Measurements from ENCODE around the gene HASPIN. TPM values are rescaled to one million over a fixed set of nuclear protein-coding genes. Genes with fewer than 3 reads are reported as not detected.

Gene HASPIN
- total RNA-seq, 1 experiment from 2014 or later = 6.4 TPM

DNA sequence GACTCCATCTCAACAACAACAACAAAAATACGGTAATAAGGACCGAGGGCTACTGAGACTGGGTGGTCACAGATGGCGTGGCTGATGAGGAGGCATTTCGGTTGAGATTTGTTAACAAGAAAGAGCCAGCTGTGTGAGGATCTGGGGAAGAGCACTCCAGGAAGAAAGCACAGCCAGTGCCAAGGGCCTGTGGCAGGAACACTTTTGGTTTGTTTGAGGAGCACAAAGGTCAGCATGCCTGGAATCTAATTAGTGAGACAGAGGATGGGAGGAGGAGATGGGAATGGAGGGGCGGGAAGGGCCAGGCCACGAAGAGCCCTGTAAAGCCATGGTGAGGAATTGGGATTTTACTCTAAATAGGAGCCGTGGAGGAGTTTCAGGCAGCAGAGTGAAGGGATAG lies 24.9 kb downstream of the HASPIN start:
- POLR2A ChIA-PET = no interaction called here
- Mint-ChIP-seq H3K4me1 (ENCODE audit: insufficient read depth, unreplicated experiment) (no peaks in the 10 kb centered on the region), H3K27me3 (ENCODE audit: insufficient read depth, unreplicated experiment) (peaks cover 27% of the 10 kb centered on the region), H3K9me3 (ENCODE audit: unreplicated experiment) (no peaks in the 10 kb centered on the region), H3K4me3 (ENCODE audit: unreplicated experiment) (no peak overlapping the region), H3K36me3 (ENCODE audit: insufficient read depth, unreplicated experiment) (no peaks in the 10 kb centered on the region), H3K27ac (ENCODE audit: low read depth, unreplicated experiment) (no peak overlapping the region)
- no peak for TF ChIP-seq CTCF (IDR thresholded peaks at IDR 0.05; ENCODE audit: unreplicated experiment)
- CTCF ChIA-PET = no interaction called here
- no peak for DNase-seq (ENCODE audit: unreplicated experiment)
- BruUV-seq (replicated peaks) = no TSS peak
- intact Hi-C loops (cut with micrococcal nuclease) = no loop called here

DNA sequence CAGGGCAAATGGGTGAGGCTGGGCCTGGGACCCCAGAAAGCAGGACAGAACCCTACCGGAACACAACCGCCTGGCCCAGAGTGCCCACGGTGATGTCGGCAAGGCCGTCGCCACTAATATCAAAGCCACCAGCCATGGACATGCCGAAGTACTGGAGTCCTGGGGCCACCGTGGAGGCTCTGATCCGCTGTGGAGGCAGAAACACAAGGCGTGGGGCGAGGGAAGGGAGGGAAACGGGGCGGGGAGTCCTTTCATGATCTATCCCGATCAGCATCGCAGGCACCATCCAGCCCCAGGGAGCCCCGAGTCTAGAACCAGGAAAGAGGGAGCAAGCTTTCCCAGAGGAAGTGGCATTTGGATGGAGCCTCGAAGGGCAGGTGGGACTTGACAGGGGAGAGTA lies 26.6 kb downstream of the HASPIN start:
- Mint-ChIP-seq H3K4me1 (ENCODE audit: insufficient read depth, unreplicated experiment) (no peaks in the 10 kb centered on the region), H3K9me3 (ENCODE audit: unreplicated experiment) (no peaks in the 10 kb centered on the region), H3K4me3 (ENCODE audit: unreplicated experiment) (no peak overlapping the region), H3K27me3 (ENCODE audit: insufficient read depth, unreplicated experiment) (peaks cover 27% of the 10 kb centered on the region), H3K36me3 (ENCODE audit: insufficient read depth, unreplicated experiment) (no peaks in the 10 kb centered on the region), H3K27ac (ENCODE audit: low read depth, unreplicated experiment) (no peak overlapping the region)
- no peak for DNase-seq (ENCODE audit: unreplicated experiment)
- TF ChIP-seq CTCF (IDR thresholded peaks at IDR 0.05; ENCODE audit: unreplicated experiment) = no peak
- BruUV-seq (replicated peaks) = no TSS peak
- ChIA-PET CTCF (interaction anchor here (1.5 to 3.2 kb wide), 2 partner anchors 13 to 77 kb away, joined by 4 to 12 read pairs; no protein-coding TSS in a partner anchor), POLR2A (no interaction called here)
- intact Hi-C loops (cut with micrococcal nuclease) = no loop called here

GRCh38 chr17:3750926-3751325 lies 27.2 kb downstream of the HASPIN start:
- intact Hi-C loops (cut with micrococcal nuclease) = no loop called here
- no peak overlapping the region for H3K27ac Mint-ChIP-seq (ENCODE audit: low read depth, unreplicated experiment)
- H3K9me3 Mint-ChIP-seq (ENCODE audit: unreplicated experiment) = no peaks in the 10 kb centered on the region
- no peak for TF ChIP-seq CTCF (IDR thresholded peaks at IDR 0.05; ENCODE audit: unreplicated experiment)
- no peaks in the 10 kb centered on the region for H3K36me3 Mint-ChIP-seq (ENCODE audit: insufficient read depth, unreplicated experiment)
- no TSS peak for BruUV-seq (replicated peaks)
- no peaks in the 10 kb centered on the region for H3K4me1 Mint-ChIP-seq (ENCODE audit: insufficient read depth, unreplicated experiment)
- H3K4me3 Mint-ChIP-seq (ENCODE audit: unreplicated experiment) = no peak overlapping the region
- ChIA-PET CTCF (interaction anchor here (0.6 to 3.2 kb wide), 4 partner anchors 13 to 97 kb away, joined by 3 to 12 read pairs (median 4); no protein-coding TSS in a partner anchor), POLR2A (interaction anchor here (0.6 kb wide), 1 partner anchor 35 kb away, joined by 4 read pairs; no protein-coding TSS in a partner anchor)
- peaks cover 27% of the 10 kb centered on the region for H3K27me3 Mint-ChIP-seq (ENCODE audit: insufficient read depth, unreplicated experiment)
- no peak for DNase-seq (ENCODE audit: unreplicated experiment)

DNA sequence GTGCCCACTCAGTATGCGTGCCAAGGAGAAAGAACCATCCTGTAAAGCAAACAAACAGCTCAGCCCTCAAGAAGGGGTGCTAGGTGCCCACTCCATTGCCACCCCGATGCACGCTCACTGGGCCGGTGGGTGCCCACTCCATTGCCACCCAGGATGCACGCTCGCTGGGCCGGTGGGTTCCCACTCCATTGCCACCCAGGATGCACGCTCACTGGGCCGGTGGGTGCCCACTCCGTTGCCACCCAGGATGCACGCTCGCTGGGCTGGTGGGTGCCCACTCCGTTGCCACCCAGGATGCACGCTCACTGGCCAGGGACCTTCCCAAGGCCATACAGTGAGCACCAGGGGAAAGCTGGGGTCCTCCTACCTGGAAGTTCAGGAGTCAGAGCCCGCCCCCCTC lies 28.1 kb downstream of the HASPIN start:
- POLR2A ChIA-PET = interaction anchor here (1.2 kb wide), 1 partner anchor 12 kb away, joined by 3 read pairs; no protein-coding TSS in a partner anchor
- peaks cover 27% of the 10 kb centered on the region for H3K27me3 Mint-ChIP-seq (ENCODE audit: insufficient read depth, unreplicated experiment)
- H3K9me3 Mint-ChIP-seq (ENCODE audit: unreplicated experiment) = no peaks in the 10 kb centered on the region
- intact Hi-C loops (cut with micrococcal nuclease) = no loop called here
- H3K4me3 Mint-ChIP-seq (ENCODE audit: unreplicated experiment) = no peak overlapping the region
- H3K27ac Mint-ChIP-seq (ENCODE audit: low read depth, unreplicated experiment) = no peak overlapping the region
- no peaks in the 10 kb centered on the region for H3K4me1 Mint-ChIP-seq (ENCODE audit: insufficient read depth, unreplicated experiment)
- no peak for TF ChIP-seq CTCF (IDR thresholded peaks at IDR 0.05; ENCODE audit: unreplicated experiment)
- no peaks in the 10 kb centered on the region for H3K36me3 Mint-ChIP-seq (ENCODE audit: insufficient read depth, unreplicated experiment)
- CTCF ChIA-PET = interaction anchor here (3.2 kb wide), 1 partner anchor 14 kb away, joined by 12 read pairs; no protein-coding TSS in a partner anchor
- no peak for DNase-seq (ENCODE audit: unreplicated experiment)
- BruUV-seq (replicated peaks) = no TSS peak
